Measurements from ENCODE around the gene STAT6.

STAT6 gene

DNA sequence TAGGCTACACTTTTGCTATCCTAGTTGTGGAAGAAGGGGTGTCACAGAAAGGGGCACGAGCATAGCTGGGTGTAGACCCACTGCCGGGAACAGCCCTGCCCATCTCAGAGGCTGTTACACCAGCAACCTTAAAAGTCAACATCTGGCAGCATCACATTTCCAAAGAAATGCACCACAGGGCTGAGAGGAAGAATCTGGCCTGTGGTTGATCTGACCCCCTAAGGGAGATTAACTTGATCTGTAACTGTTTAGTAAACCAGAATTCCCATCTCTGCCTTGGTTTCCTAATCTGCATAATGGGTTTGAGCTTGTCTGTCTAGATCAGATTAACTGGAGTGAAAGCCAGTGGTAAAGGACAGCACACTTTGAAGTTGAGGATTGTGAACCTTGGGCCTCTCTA, 34.9 kb upstream of the STAT6 start:
- no peak for DNase-seq (ENCODE audit: low read depth)

DNA sequence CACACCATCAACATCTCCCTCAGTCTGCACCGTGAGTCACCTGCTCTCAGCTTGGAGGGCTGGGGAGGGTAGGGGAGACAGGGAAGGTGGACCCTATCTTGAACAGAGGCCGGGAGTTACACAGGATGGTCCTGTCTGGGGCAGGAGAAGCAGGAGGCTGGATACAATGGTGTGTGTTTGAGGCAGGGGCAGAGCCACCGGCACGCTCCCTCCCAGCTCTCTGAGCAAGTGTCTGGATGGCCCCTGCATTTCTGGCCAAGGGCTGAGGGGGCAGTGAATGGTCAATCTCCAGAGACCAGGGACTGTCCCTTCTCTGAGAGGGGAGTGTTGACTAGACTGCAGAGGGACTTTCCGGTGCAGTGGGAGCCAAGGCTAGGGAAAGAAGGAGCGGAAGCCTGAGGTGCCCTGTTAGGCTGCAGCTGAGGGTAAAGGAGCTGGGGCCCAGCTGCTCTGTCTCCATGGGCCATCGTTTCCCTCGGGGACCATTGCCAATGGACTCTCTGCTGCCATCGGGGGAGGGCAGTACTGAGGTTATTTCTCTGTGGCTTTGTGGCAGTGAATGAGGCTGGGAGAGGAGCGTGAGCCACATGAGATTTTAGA, 34.4 kb upstream of the STAT6 start:
- no peak for DNase-seq (ENCODE audit: low read depth)

DNA sequence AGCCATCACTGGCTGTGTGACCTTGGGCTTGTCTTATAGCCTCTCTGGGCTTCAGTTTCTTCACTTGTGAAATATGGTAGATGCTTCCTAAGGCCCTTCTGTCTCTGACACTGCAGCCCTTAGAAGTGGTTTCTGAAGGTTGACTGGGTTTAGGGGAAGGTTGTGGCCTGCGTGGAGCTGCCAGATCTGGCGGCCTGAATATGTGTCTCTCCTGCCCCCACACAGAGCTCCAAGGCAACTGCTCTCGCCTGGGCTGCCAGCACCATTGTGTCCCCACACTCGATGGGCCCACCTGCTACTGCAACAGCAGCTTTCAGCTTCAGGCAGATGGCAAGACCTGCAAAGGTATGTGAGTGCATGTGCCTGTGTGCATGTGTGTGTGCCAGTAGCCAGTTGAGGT, 32.3 kb upstream of the STAT6 start:
- no peak for DNase-seq (ENCODE audit: low read depth)

- no peak for DNase-seq (ENCODE audit: low read depth)
These were observed 31.6 kb upstream of the STAT6 start for GRCh38 chr12:57142727-57143126.

DNA sequence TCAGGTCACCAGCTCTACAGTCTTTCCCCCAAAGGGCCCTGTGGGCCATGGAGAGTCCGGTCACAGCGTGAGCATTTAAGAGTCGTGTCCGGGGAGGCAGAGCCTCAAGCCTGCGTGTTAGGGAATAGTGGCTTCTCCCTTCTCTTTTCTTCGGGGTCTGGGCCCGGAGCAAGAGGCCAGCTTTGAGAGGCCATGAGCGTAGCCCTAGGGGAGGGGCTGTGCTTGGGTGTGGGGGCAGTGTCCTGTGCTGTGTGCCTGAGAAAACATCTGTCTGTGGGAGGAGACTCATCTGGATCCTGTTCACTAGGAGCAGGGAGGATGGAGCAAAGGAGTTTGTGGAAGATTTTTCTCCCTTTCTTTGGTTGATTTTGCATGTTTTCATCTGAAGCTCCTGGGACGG, 31.0 kb upstream of the STAT6 start:
- DNase-seq (ENCODE audit: low read depth): no peak

DNA sequence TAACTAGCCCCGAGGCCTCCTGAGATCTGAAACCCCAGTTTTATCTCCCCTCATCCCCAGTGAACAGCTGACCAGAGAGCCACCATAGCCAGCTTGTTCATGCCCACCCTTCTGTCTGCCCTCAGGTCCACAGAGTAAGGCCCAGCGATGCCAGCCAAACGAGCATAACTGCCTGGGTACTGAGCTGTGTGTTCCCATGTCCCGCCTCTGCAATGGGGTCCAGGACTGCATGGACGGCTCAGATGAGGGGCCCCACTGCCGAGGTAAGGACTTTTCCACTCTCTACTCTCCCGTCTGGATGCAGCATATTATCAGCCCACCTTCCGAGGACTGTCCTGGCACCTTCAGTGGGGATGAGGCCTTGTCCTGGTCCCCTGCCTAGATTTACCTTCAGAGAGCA, 30.1 kb upstream of the STAT6 start:
- no peak for DNase-seq (ENCODE audit: low read depth)

DNA sequence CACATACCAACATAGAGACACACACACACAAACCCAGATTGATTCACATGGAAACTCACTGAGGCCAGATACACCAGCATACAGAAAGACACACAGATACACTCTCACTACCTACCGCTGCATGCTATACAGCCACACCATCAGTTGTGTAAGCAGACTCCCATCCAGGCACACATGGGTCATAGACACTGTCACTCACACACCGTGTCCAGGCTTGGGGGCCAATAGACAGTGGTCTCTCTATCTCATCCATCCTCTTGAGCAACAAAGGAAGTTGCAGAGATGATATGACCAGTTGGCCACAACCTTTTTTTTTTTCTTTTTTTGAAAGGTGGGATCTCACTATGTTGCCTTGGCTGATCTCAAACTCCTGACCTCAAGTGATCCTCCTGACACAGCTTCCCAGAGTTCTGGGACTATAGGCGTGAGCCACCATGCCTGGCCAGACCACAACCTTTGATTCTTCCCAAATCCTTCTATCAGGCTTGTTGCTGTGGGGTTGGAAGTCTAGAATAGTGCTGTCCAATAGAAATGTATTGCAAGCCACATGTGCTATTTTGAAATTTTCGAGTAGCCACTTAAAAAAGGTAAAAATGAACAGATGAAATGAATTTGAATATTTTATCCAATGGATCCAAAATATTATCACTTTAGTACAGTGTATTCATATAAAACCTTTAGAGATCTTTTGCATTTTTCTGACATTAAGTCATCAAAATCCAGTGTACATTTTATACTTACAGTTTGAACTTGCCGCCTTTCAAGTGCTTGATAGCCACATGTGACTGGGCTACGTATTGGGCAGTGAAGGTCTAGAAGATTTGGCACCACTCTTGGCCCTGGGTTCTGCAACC, 28.9 kb upstream of the STAT6 start:
- DNase-seq (ENCODE audit: low read depth): no peak

DNA sequence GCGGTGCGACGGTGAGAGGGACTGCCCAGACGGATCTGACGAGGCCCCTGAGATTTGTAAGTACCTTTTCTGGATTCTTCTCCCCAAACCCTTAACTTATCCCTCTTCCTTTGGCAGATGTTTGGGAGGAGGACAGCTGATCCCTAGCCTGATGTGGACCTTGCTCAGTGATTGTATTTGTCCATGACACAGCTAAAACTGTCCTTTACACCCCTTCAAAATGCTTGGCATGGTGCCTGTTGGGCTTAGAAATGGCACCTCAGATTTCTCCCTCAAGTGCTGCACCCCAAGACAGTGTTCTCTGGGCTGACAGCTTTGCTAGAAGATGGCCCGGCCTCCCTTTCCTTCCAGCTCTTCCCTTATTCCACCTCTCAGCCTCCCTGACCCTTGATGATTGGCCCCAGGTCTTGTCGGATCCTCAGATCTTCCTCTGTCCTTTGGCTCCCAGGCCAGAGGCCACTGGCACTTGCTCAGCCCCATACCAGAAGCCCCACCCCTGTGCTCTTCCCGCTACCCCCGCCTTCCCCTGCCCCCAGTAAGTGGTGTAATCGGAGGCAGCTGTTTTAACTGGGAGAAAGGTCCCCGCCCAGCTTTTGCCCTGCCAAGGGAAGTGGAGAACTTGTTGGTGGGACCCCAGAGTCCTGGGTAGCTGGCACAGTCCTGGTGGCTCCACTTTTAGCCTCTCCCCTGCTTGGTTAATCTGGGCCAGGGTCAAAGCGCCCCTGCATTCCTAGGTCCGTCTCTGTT, 27.5 kb upstream of the STAT6 start:
- DNase-seq (ENCODE audit: low read depth): no peak

DNA sequence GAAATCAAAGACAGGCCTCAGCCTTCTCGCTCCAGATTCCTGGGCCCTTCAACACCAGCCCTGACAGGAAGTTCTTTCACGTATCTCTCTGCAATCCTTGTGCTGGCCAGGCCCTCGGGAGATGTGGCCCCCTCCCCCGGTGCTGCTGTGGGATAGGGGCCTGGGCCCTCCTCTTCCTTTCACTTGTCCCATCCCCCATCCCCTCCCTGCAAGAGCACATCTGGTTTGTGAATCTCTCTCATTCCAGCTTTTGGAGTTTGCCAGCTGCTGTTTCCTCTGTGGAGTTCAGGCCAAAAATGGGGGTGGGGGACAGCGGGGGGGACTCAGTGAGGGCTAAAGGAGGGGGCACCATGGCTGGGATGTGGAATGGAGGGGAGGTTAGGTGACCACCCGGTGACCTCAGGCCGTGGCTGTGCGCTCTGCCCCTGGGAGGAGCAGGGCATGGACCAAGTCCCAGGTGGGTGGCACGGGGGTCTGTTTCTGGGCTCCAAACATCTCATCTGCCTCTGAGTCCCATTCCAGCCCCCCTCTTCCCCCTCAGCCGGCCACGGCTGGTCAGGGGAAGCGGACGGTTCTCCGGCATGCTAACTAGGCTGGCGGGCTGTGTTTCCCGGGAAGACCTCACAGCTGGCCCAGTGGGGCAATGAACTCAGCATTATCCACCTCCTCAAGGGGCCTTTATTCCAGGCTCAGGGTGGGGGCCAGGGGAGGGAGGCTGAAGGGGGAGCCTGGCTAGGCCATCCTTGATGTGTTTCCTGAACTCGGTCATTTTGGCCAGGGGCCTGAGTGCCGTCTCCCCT, 24.6 kb upstream of the STAT6 start:
- no peak for DNase-seq (ENCODE audit: low read depth)

- no peak for DNase-seq (ENCODE audit: low read depth)
These were observed 23.8 kb upstream of the STAT6 start for GRCh38 chr12:57134949-57135348.

GRCh38 chr12:57133916-57134315, 22.8 kb upstream of the STAT6 start:
- no peak for DNase-seq (ENCODE audit: low read depth)

DNA sequence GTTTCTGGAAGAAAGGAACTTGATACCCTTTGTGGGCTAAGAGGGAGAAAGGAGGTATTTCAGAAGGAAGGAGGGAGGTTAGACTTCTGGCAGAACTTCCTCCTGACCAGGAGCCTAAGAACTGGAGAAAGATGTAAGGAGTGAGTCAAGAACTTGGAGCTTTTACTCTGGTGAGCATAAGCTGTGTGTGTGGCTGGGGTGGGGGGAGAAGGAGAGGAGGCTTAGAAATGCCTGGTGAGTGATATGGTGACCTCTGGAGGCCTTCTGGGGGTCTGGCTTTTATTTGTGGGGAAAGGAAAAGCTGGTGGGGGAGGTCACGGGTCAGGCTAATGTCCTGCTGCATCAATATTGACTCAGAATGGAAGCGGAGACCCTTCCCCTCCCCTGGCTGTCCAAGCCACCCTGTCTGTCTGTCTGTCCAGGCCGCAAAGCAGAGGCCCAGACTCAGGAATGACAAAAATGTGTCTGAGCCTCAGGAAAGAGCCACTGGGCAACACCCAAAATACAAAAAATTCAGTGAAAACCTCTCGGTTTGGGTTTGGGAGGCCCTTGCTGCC, 21.9 kb upstream of the STAT6 start:
- DNase-seq (ENCODE audit: low read depth): no peak

DNA sequence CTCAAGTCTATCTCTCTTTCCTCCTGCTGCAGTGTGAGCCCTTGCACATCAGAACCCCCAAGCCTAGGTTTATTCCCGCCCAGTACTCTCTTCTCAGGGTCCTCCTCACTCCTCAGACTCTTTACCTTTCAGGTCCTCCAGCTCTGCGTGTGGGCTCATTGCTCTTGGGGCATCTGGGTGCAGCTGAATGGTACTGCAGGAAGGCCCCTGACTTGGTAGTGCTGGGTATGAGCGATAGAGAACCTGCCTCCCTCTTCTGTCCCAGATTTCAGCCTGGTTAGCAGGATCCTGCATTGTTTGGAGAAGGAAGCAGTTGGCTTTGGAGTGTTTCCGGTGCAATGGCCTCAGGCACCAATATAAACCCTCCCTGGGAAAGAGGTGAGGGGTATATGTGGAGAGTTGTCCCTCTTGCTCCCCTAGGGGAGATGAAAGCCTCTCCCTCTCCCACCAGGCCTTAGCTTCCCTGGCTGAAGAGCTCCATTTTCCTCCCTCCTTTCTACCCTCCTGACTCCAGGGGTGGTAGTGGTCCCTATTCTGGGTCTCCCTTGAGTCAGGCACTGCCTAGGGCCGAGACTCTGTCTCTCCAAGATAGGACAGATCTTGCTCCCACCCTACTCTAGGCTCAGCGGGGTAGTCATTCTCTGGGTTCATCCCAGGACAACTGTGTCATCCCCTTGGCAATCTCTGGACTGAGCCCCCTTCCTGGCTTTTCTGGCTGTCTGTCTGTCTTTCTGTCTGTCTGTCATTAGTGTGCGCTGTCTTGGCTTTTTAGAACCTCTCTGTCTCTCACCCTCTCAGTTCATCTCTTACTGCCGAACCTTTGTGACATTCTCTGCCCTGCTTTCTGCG, 21.0 kb upstream of the STAT6 start:
- DNase-seq (ENCODE audit: low read depth): no peak

- DNase-seq (ENCODE audit: low read depth): no peak
These were observed 19.8 kb upstream of the STAT6 start for GRCh38 chr12:57130941-57131340.

GRCh38 chr12:57129889-57130288, 18.7 kb upstream of the STAT6 start:
- DNase-seq (ENCODE audit: low read depth): no peak

DNA sequence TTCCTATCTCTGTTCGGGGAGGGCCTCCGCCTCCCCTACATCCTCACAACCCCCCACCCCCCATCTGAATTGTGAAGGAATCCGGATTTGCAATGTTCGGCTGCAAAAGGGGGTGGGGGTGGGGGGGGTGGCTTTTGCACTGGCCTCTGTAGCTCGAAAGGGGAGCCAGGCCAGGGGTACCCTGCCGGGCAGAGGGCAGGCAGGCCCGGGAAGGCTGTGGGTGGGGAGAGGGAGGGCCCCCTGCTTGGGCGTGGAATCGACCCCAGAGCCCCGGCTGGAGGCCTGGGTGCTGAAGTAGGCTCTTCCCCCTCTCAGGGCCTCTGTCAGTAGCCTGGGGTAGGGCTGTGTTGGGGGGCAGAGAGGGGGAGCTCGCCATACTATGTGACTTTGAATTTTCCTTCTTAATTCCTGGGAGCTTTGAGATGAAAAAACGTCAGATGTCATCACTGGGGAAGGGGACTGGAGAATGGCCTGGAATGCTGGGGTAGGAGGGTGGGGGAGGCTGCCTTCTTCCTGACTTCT, 18.2 kb upstream of the STAT6 start:
- DNase-seq (ENCODE audit: low read depth): no peak

DNA sequence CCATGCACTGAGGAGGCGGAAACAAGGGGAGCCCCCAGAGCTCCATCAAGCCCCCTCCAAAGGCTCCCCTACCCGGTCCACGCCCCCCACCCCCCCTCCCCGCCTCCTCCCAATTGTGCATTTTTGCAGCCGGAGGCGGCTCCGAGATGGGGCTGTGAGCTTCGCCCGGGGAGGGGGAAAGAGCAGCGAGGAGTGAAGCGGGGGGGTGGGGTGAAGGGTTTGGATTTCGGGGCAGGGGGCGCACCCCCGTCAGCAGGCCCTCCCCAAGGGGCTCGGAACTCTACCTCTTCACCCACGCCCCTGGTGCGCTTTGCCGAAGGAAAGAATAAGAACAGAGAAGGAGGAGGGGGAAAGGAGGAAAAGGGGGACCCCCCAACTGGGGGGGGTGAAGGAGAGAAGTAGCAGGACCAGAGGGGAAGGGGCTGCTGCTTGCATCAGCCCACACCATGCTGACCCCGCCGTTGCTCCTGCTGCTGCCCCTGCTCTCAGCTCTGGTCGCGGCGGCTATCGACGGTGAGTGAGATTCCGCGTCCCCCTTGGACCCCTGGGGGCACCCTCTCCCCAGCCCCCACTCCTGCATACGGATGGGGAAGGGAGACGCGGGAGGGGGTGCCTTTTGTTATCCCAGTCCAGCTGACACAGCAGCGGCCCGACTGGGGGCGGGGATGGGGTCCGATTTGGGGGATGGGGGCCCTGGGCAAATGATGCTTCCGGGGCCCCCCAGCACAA, 17.5 kb upstream of the STAT6 start:
- DNase-seq (ENCODE audit: low read depth): no peak

DNA sequence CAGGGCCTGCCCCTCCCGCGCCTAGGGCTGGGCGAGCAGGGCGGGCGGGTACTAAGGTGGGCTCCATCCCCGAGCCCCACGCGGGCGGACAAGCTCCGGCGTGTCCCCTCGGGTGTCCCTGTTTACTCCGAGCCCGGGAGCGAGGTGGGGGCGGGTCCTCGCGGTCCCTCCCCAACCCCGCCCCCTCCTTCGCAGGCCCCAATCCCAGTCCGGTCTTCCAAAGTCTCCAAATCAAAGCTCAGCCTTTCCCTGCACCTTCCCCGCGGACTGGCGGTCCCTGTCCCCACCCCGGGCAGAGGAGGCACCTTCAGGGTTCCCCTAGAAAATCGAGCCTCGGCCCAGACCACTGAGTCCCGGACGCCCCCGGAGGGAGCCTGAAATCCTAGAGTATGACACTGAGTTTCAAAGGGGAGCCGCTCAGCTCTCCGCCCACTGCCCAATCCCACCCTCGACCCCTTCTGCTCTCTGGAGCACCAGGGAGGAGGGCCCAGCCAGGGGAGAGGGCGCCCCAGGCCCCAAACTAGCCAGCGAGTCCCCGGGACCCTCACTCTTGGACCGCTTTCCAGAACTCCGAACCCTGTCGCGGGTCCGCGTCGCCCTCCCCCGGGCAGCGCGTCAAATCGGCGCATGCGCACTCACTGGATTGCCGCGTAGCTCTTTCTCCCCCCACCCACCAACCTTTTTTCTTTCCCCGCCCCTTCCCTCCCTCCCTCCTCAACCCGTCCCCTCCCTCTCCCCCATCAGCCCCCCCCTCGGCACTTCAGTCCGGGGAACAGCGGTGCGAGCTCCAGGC, 16.8 kb upstream of the STAT6 start, which contains the start of gene LRP1:
LRP1 (plus strand) TSS at position 758 of the 793 bp plus-strand sequence. CDS start 482 bp downstream, outside the sequence.
- no peak for DNase-seq (ENCODE audit: low read depth)

- no peak for DNase-seq (ENCODE audit: low read depth)
These were observed 16.1 kb upstream of the STAT6 start for GRCh38 chr12:57127101-57127725.
